Stimulated activated CD4-positive, alpha-beta T cell treated with anti-CD3 and anti-CD28 coated beads, Interleukin-1b, Interleukin-23, amount 100 ng/mL, for 1 hour (primary cell): ENCODE data around the gene EIF6.
A peak's percentile ranks its signal among the peaks of the same experiment; 100 is the strongest.

Source experiments
- DNase-seq, 2 donors: peaks; one replicate each; pipeline ENCODE4 v3.0.0-alpha.2; 2020; ENCODE audit warnings: low read depth in 2 of 2

Gene EIF6

DNA sequence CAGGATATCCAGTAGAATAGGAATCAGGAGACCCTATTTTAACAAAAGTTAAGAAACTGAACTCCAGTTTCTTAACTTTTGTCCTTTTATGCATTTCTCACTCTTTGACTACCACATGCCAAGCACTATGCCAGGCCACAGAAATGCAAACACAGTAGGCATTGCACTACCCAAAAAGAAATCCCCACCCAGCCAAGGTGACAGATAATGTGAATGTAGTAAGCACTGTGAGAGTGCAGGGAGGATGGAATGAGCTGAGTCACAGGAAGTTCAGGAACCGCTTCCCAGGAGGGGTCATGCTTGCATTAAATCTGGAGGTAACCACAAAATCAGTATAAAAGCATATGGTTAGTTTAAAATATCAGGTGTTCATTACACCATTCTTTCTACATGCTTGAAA is 27.7 kb upstream of the EIF6 start:
- DNase-seq = no peak

DNA sequence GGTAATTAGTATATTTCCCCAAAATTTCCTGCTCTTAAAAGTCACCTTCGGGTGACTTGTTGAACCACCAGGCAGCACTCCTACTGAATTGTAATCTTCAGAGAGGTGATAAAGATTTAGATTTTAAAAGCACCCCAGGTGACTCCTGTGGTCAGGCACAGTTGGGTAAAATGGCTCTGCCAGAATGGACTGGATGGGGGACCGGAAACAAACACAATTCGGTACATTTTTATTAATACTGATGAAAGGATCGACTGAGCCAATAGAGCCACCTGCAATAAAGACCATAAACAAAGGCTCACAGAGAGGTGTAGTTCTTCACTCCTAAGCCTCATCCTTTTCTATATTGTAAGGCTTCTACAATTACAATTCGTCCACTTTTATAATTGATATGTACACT is 27.2 kb upstream of the EIF6 start:
- no peak for DNase-seq

DNA sequence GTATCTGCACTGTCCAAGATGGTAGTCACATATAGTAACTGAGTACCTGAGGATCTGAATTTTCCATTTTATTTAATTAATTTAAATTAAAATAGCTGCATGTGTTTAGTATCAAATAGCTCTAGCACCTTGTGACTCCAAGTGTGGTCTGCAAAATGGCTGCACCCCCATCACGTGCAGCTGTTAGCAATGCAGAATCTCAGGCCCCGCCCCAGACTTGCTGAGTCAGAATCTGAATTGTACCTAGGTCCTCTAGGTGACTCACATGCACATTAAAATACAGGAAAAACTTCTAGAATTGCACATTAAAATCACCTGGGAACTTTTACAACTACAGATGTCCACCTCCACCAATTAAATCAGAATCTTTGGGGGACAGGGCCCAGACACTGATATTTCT is 26.8 kb upstream of the EIF6 start:
- peak in 1 of 2 donors; percentile 39 for DNase-seq

DNA sequence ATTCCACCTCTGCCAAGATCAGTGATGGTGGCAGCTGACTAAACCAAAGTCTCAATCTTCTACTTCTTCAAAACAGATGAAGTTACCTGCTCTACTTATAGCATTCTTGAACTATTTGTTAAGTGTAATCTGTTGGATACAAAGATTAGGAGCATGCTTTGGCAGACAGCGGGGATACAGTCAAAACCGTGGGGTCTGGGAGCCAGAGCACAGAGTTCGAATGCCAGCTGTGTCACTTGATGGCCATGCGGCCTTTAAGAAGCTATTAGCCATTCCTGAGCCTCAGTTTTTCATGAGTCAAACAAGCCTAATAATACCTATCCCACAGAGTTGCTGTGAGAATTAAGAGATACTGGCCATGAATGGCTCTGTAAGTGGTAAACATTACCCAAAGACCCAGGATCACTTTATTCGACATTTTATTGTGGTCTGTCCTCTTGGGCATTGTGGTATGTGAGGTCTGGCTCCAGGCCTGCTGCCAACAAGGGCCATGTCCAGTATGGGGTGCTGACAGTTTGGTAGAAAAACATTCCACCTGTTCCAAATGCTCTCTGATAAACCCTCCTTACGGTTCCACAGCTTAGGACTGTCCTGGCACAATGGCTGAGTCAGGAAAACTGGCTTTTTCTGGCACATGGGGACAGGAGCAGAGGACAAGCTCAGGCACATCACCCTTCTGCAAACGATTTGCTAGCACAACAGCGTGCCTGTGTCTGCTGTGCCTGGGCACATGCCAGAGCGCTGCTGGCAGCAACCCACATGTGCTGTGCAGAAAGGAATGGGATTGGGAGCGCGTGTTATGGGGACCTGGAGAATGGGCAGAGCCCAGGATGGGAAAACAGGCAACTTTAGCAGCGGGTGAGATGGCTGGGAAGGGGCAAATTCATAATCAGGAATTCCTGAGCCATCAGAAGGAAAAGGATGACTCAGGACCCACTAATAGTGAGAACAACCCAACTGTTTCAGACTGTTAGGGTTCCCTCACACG is 23.4 kb upstream of the EIF6 start:
- no peak for DNase-seq

DNA sequence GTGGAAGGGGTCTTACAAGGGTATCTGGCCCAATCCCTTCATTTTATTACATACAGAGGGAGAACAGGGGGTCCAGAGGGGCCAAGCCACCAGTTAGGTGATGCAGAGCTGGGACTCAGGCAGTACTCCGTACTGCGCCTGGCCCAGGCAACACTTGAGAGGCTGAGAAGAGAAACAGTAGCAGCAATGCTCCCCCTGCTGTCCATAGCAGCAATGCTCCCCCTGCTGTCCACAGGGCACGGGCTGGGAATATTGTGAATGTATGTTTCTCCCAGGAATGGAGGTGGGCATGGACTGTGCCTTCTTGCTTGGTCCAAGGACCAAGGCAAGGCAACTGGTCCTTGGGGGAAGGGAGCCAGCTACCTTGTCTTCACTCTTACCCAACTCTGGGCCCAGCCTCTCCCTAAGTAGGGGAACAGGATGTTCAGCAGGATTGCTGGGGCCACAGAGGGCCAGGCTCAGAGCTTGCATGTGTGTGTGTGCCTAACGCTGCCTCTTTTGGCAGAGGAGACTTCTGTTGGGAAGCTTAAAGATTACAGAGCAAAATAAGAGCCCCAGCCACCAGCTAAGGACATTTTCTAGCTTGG is 22.5 kb upstream of the EIF6 start:
- DNase-seq = no peak

DNA sequence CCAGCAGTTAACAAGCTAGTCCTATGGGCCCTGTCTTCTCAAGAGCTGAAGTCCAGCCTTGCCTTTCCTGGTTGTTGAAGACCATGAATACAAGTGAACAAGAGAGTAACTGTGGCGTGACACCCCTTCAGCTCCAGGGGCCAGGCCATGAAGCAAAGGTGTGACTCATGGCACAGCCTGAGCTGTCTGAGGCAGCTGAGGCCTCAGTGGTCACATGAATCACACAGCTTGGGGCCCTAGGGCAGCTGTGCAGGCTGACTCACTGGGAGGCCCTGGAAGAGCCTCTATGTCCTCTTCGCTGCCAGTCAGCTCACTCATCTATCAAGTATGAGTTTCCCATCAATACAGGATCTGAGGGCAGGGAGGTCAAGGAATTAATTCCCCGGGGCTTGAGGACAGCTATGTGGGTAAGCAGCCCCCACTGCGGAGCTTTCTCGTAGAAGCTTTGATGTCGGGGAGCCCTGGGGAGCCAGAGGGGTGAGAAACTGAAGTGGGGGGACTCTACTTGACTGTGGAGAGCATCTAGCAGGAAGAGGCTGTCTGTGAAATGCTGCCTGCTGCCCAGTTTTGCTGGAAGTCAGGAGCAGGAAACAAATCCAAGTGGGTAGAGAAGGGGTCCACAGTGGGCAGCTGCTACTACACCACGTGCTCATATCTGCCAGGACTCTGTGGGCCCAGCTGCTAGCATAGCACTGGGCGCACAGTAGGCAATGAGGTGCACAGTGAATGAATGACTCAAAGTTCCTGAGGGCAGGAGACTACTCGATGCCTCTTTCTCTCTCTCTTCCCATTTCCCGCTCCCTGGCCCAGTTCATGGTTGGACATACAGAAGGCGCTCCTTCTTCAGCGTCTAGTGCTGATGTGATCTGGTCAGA is 21.3 kb upstream of the EIF6 start:
- peak in 1 of 2 donors; percentile 28 for DNase-seq

DNA sequence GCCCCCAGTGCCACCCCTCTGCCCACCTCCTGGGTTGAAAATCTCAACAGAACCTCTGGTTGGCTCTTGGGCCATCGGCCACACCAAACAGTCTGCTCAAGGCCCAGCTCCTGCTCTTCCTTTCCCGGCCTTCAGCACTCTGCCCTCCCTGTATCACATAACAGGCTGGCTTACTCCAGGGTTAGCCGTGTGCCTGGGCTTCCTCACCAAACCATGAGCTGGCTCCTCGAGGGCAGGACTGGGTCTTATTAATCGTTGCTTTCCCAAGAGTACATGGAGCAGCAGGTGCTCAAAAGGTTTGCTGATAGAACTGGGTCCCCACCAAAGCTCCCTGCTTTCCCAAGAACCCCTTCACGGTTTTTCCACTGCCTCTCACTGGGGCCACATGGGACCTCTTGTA is 20.4 kb upstream of the EIF6 start:
- no peak for DNase-seq

DNA sequence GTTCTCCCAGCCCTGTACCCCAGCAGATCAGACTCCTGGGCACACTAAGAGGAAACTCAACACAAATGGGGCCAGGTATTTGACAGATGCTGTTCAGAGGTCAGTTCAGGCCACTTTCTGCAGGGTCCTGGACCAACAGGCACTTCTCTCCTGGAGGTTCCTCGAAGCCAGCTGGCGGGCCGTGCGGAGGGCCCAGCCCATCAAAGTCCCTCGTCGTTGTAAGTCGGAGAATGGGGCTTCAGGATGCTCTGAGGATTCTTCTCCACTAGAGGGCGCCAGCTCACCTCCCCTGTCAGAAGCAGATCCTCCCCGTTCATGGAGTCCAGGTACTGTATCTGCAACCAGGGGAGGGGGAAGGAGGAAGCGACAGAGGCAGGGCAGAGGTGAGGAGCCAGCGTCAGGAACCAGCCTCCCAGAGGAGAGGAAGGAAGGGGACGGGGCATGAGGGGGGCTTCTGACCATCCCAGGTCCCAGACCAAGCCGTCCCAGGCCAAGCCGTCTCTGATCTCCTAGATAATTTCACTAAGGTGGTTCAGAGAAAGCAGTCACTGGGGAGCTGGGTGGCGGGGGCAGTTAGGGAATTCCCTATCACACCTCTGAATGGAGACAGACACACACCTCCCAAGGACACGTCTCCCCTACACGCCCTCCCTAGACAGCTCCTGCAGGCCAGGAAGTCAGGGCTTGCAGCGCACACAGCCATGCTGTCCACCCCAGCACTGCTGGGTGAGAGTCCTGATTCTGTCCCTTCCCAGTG is 19.3 kb upstream of the EIF6 start:
- DNase-seq = peak; percentile 65 to 67

DNA sequence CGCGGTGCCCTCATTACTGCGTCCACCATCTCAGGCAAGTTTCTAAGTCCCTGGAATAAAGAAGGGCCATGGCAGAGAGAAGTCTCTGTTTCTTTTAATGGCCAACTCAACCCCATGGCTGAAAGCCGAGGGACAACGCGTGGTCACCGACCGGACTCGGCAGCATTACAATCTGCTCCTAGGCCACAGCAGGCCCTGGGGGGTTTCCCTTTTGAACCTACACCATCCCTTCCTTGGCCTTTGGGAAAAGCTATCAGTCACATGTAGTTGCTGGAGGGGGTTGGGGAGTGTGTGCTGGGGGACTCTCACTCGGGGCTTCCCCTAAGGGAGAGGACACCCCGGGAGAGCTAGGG is 18.8 kb upstream of the EIF6 start:
- DNase-seq = no peak

DNA sequence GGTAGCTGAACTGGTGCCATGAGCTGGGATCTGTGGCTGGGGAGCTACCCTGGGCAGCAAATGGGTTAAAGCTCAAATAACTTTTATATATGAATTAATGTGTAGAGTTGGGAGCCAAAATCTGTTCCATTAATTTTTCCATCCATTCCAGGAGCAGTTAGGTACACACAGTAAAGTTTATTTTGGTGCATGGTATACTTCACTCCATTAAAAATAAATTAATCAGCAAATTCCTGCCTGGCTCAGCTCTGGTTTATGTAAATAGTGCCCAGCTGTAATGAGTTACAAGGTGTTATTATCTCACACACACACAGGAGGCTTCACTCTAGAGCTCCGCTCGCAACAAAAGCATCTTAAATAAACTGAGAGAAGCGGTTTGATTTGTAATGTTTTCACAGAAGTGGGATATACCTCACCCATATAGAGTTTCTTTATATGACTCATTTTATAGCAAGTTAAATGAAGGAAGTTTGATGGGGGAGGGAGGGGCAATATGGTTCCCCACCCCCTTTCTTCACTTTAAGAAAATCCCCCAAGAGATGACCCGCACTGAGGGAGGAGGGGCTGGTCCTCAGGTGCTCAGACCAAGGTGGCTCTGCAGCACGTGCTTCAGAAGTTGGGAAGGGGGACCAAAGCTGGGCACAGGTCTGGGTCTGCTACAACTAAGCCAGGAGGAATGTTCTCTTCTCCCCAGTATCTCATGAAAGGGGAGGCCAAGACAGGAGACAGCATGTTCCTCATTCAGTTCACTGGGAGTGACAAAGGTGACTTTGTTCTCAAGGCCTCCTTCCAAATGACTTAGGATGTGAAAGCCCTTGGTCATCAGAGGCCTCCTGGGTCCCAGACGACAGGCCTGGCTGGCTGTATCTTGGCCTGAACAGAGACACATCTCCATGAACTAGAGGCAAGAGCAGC is 18.1 kb upstream of the EIF6 start:
- DNase-seq = no peak

DNA sequence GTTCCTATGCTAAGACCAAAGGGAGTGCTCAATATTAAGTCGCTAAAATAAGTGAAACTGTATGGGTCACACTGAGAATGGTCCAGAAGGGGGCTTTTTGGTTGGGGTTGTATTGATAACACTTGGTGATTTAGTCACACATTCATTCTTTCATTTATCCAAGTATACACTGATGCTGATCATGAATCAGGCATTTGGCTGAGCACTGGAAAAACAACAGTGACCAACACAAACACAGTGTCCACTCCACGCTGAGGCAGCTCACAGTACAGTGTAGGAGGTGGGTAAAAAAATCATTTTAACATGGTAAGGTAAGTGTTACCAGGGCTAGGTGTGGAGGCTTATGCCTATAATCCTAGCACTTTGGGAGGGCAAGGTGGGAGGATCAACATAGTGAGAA is 16.9 kb upstream of the EIF6 start:
- no peak for DNase-seq

DNA sequence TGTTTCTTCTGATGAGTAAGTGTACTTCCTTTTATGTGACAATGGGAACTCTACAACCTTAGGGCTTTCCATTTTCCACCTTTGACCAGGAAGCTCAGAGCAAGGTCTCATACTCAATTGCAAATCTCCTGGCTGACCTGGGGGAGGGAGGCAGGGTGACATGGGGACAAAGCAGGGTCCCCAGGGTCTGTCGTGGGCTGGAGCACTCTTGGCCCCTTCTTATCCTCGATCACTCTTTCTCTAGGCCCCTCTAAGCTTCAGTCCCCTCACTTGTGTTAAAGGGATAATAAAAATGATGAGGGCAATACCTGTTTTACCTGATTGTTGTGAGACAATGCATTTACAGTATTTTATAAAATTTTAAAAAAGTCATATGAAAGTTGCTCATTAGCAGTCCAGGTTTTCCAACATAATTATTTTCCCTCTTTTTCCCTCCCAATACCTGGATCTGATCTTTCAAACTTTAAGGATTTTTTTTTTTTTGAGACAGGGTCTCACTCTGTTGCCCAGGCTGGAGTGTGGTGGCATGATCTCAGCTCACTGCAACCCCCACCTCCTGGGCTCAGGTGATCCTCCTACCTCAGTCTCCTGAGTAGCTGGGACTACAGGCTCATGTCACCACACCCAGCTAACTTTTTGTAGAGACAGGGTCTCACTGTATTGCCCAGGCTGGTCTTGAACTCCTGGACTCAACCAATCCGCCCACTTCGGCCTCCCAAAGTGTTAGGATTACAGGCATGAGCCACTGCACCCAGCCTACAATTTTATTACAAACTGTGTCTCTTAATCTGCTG is 16.1 kb upstream of the EIF6 start:
- no peak for DNase-seq

DNA sequence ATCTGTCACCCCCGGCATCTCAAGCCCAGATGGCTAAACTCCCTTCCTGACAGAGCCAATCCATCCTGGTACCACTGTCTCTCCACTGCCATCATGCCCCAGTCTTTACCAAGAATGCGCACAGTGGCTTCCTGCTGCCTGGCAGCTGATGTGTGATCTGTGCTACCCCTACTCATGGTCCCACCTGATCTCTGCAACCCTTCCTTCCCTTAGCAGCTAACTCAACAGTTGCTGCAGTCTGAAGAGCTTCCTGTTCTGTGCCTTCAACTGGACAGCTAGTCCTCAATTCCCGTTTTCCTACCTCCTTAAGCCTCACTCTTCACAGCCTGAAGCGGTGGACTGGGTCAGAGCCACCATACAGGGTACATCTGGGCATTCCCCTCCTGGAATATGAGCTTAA is 15.2 kb upstream of the EIF6 start:
- no peak for DNase-seq

DNA sequence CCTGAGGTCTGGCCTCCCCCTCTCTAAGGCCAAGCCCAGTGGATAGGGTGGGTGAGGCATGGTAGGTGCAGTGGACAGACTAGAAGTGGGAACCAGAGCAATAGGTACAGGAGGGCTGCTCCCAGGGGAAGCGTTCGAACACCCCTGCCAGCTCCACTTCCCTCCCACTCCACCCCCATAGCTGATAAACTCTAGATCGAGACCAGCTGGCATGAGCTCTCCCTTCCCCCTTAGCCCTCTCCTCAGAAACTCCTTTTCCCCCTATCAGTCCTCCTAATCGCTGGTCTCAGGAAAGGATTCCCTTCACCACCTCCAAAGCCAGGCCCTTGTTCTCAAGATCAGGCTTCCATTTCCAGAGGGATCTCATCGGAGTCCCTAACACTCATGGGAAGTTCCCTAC is 13.7 kb upstream of the EIF6 start:
- DNase-seq = no peak

DNA sequence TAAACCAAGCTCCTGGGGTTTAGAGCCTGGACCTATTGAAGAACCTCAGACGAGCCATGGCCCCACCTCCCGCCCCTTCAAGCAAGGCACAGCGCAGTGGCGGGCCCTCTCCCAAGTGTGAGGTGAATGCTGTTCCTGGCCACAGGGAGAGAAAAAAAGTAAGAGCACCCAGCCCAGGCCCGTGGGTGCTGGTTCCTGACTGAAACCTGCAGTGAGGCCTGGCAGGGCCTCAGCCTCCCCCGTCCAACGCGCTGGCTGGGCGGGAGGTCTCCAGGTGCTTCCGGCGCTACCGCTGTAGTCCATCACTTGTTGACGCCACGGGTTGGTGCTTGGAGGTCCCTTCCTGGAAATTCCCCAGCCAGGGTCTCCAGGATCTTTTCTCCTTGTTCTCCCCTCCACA is 13.2 kb upstream of the EIF6 start:
- no peak for DNase-seq

DNA sequence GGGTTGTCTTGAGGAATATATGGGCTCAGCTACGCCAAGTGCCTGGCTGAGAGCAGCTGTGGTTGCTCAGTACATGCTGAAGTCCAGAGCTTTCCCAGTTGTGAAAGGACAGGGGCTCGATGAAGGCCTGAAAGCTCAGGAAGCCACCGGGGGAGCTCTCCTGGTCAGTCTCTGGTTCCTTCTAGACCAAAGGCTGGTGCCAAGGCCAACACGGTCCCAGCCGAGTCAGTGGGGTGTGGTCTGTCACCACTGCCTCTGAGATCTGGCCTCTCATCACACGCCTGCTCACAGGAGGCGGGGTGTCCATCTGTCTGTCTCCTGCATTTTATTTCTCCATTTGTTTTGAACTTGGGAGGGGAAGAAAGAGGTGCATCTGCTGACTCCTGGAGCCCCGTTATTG is 12.6 kb upstream of the EIF6 start:
- no peak for DNase-seq

DNA sequence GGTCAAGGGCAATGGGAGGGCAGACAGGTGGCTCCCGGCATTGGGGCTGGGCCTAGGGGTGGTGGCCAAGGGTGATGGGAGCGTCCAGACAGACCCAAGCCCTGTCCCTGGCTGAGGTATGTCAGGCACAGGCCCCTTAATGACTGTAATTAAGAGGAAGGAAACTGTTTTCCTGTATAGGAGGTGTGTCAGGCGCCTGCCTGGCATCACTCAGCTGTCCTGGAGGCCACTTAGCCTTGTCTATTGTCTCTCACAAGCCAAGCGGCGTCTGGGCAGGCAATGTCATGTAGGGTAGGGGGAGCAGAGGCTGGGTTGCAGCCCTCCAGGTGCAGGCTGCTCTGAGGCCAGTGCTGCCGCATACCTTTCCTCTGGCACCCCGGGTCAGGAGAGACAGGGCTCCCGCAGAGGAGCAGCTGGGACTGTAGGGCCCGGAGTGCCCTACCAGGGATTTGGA is 11.6 kb upstream of the EIF6 start:
- DNase-seq = no peak

DNA sequence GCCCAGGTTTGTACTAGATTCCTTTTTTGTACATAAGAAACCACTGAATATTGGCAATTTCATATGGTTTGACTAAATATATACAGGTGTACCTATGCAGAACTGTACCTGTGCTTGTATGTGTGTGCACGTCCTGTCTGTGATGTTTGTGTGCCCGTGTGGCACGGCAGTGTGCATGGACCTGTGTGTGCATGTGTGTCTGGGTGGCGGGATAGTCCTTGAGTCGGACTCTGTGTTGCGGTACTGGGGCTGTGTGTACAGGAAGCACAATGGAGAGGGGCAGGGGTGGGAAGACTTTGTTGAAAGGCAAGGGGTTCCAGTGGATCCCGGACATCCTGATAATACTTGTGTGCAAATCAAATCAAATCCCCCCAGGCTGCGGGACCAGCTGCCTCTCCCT is 11.1 kb upstream of the EIF6 start:
- DNase-seq = no peak

DNA sequence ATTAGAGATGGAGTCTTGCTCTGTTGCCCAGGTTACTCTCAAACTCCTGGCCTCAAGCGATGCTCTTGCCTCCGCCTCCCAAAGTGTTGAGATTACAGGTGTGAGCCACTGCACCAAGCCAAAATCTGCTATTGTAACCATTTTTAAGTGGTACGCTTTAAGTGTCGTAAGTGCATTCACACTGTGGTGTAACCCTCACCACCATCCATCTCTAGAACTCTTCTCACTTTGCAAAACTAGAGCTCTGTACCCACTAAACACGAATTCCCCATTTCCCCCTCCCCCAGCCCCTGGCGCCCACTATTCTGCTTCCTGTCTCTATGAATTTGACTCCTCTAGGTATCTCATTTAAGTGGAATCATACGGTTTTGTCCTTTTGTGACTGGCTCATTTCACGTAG is 10.5 kb upstream of the EIF6 start:
- DNase-seq = no peak

DNA sequence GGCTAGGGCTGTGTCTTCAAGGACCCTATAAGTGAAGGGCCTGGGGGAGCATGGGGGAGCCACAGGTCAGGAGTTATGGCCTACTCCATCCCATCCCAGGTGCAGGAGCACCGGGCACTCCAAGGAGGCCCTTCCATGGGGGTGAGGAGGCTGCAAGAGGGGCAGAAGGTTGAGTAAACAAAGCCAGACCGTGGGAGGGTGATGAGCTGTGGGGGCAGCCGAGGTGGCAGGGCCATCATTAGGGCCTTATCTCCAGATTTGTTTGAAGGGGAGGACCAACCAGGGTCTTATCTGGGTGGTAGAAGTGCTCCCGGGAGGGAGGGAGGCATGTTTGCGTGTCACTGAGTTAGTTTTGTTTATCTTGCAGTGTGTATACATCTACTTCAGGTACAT is 9.7 kb upstream of the EIF6 start:
- no peak for DNase-seq
